ENCODE results near the gene KCNQ1.

KCNQ1 gene

GRCh38 chr11:2766166-2766565, 321.4 kb downstream of the KCNQ1 start:
- no peak for DNase-seq (ENCODE audit: low spot score)

- no peak for DNase-seq (ENCODE audit: low spot score)
Observed at GRCh38 chr11:2767071-2767470, 322.3 kb downstream of the KCNQ1 start.

- DNase-seq (ENCODE audit: low spot score) = no peak
Observed at GRCh38 chr11:2767801-2768200, 323.0 kb downstream of the KCNQ1 start.

GRCh38 chr11:2768471-2769408, 323.9 kb downstream of the KCNQ1 start:
- DNase-seq (ENCODE audit: low spot score) = no peak

GRCh38 chr11:2769409-2770095, 324.7 kb downstream of the KCNQ1 start:
- DNase-seq (ENCODE audit: low spot score) = no peak

- no peak for DNase-seq (ENCODE audit: low spot score)
Observed at GRCh38 chr11:2770096-2770751, 325.4 kb downstream of the KCNQ1 start.

GRCh38 chr11:2770761-2771301, 326.0 kb downstream of the KCNQ1 start:
- DNase-seq (ENCODE audit: low spot score) = no peak

- DNase-seq (ENCODE audit: low spot score) = no peak
Observed at GRCh38 chr11:2771758-2772466, 327.1 kb downstream of the KCNQ1 start.

- no peak for DNase-seq (ENCODE audit: low spot score)
Observed at GRCh38 chr11:2772544-2773031, 327.8 kb downstream of the KCNQ1 start.

- no peak for DNase-seq (ENCODE audit: low spot score)
Observed at GRCh38 chr11:2774173-2775082, 329.6 kb downstream of the KCNQ1 start.

- no peak for DNase-seq (ENCODE audit: low spot score)
Observed at GRCh38 chr11:2775083-2775625, 330.3 kb downstream of the KCNQ1 start.

- DNase-seq (ENCODE audit: low spot score) = no peak
Observed at GRCh38 chr11:2775626-2776350, 331.0 kb downstream of the KCNQ1 start.

- no peak for DNase-seq (ENCODE audit: low spot score)
Observed at GRCh38 chr11:2776351-2777061, 331.7 kb downstream of the KCNQ1 start.

GRCh38 chr11:2777386-2777785, 332.6 kb downstream of the KCNQ1 start:
- DNase-seq (ENCODE audit: low spot score) = no peak

GRCh38 chr11:2777871-2778629, 333.2 kb downstream of the KCNQ1 start:
- DNase-seq (ENCODE audit: low spot score) = peak; percentile 10

GRCh38 chr11:2778630-2779498, 334.1 kb downstream of the KCNQ1 start:
- DNase-seq (ENCODE audit: low spot score) = peak; percentile 85

- no peak for DNase-seq (ENCODE audit: low spot score)
Observed at GRCh38 chr11:2779499-2779980, 334.7 kb downstream of the KCNQ1 start.

Data from pons (tissue), 1 donor.